Measurements from ENCODE around the gene SETBP1.

SETBP1 gene

GRCh38 chr18:45024357-45025088 is 343.8 kb downstream of the SETBP1 start:
- DNase-seq (ENCODE audit: low read depth): no peak

- no peak for DNase-seq (ENCODE audit: low read depth)
These were observed 344.4 kb downstream of the SETBP1 start for GRCh38 chr18:45025089-45025450.

- no peak for DNase-seq (ENCODE audit: low read depth)
These were observed 345.5 kb downstream of the SETBP1 start for GRCh38 chr18:45026162-45026561.

GRCh38 chr18:45034179-45034578 is 353.5 kb downstream of the SETBP1 start:
- DNase-seq (ENCODE audit: low read depth): no peak

GRCh38 chr18:45037618-45038017 is 356.9 kb downstream of the SETBP1 start:
- no peak for DNase-seq (ENCODE audit: low read depth)

- DNase-seq (ENCODE audit: low read depth): no peak
These were observed 358.7 kb downstream of the SETBP1 start for GRCh38 chr18:45039376-45039775.

- no peak for DNase-seq (ENCODE audit: low read depth)
These were observed 360.2 kb downstream of the SETBP1 start for GRCh38 chr18:45040879-45041278.

- no peak for DNase-seq (ENCODE audit: low read depth)
These were observed 364.1 kb downstream of the SETBP1 start for GRCh38 chr18:45044787-45045186.

GRCh38 chr18:45046228-45046627 is 365.5 kb downstream of the SETBP1 start:
- DNase-seq (ENCODE audit: low read depth): no peak

- no peak for DNase-seq (ENCODE audit: low read depth)
These were observed 366.3 kb downstream of the SETBP1 start for GRCh38 chr18:45046961-45047360.

GRCh38 chr18:45049578-45050319 is 369.1 kb downstream of the SETBP1 start:
- no peak for DNase-seq (ENCODE audit: low read depth)

GRCh38 chr18:45050712-45051601 is 370.3 kb downstream of the SETBP1 start:
- DNase-seq (ENCODE audit: low read depth): no peak

- no peak for DNase-seq (ENCODE audit: low read depth)
These were observed 373.9 kb downstream of the SETBP1 start for GRCh38 chr18:45054636-45055035.

- no peak for DNase-seq (ENCODE audit: low read depth)
These were observed 375.1 kb downstream of the SETBP1 start for GRCh38 chr18:45055811-45056210.

- no peak for DNase-seq (ENCODE audit: low read depth)
These were observed 376.2 kb downstream of the SETBP1 start for GRCh38 chr18:45056926-45057325.

- DNase-seq (ENCODE audit: low read depth): no peak
These were observed 377.4 kb downstream of the SETBP1 start for GRCh38 chr18:45057955-45058600.

- no peak for DNase-seq (ENCODE audit: low read depth)
These were observed 379.0 kb downstream of the SETBP1 start for GRCh38 chr18:45059695-45060094.

GRCh38 chr18:45060102-45060501 is 379.4 kb downstream of the SETBP1 start:
- no peak for DNase-seq (ENCODE audit: low read depth)

GRCh38 chr18:45061359-45061758 is 380.7 kb downstream of the SETBP1 start:
- no peak for DNase-seq (ENCODE audit: low read depth)

- DNase-seq (ENCODE audit: low read depth): no peak
These were observed 382.8 kb downstream of the SETBP1 start for GRCh38 chr18:45063246-45064038.

GRCh38 chr18:45066210-45066609 is 385.5 kb downstream of the SETBP1 start:
- no peak for DNase-seq (ENCODE audit: low read depth)
